Stimulated activated CD8-positive, alpha-beta memory T cell treated with anti-CD3 and anti-CD28 coated beads, Interleukin-12 subunit alpha, Interleukin-12 subunit beta, amount 100 ng/mL, for 1 hour (primary cell): ENCODE data around the gene CHML.

Experiments
- DNase-seq: peaks from one replicate; pipeline ENCODE4 v3.0.0-alpha.2; 2020; ENCODE audit warnings: low read depth

Gene CHML

GRCh38 chr1:241645199-241645598 lies 5.0 kb upstream of the CHML start:
- DNase-seq = no peak

DNA sequence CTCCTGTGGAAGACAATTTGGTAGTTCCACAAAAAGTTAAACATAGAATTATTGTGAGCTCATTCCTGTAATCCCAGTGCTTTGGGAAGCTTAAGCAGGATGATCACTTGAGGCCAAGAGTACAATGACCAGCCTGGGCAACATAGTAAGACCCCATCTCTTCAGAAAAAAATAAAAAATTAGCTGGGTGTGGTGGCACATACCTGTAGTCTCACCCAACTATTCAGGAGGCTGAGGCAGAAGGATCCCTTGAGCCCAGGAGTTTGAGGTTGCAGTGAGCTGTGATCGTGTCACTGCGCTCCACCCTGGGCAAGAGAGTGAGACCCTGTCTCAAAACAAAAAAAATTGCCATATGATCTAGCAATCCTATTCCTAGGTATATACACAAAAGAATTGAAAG lies 4.1 kb upstream of the CHML start:
- no peak for DNase-seq

- DNase-seq = no peak
Measured at GRCh38 chr1:241642593-241642944, 2.4 kb upstream of the CHML start.

DNA sequence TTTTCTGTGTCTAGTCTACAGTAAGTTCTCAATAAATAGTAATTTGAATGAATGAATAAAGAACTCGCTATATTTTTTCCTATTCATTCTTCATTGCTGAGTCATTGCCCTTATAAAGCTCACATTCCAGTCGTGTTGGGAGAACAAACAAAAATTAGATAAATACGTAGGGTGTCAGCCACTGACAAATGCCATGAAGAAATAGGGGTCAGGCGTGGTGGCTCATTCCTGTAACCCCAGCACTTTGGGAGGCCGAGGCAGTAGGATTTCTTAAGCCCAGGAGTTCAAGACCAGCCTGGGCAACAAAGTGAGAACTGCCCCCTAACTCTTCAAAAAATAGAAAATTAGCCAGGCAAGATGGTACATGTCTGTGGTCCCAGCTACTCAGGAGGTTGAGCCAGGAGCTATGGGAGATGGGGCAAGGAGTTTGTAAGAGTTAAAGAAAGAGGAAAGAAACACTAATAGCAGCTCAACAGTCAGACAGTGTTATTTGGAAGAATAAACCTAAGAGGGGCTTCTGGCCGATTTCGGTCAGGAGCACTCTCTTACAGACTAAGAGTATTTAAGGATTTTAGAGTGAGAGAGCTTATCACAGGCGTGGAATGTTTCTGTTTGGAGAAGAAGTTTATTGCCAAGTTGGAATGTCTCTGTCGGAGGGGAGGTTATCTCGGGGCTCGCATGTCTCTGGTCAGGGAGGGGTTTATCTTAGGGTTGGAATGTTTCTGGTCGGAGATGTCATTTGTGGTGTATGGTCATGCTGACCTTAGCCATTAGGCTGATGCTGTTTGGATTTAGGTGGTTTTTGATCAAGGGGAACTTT lies 1.8 kb upstream of the CHML start:
- no peak for DNase-seq

GRCh38 chr1:241640867-241641622 lies 876 bp upstream of the CHML start:
- DNase-seq = no peak

DNA sequence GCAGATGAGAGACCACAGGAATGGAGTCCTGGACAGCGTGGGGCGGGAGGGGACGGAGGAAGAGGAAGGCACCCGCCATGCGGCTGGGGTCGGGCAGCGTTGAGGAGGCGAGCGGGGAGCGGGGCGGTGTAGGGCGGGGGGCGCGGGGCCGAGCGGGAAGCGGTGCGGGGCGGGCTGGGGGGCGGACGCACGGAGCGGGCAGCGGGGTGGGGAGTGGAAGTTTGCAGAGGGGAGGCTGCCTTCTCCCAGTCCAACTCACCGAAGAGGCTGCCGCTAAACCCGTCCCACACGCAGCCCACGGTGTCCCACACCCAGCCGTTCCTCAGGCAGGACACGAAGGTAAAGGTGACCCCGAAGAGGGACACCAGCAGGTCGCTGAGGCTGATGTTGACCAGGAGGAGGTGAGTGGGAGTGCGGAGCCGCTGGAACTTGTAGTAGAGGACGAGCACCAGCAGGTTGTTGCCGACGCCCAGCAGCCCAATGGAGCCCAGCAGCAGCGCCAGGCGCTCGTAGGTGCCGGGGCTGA lies 483 bp downstream of the CHML start:
- DNase-seq = no peak

- no peak for DNase-seq
Measured at GRCh38 chr1:241638909-241639622, 1.1 kb downstream of the CHML start.

DNA sequence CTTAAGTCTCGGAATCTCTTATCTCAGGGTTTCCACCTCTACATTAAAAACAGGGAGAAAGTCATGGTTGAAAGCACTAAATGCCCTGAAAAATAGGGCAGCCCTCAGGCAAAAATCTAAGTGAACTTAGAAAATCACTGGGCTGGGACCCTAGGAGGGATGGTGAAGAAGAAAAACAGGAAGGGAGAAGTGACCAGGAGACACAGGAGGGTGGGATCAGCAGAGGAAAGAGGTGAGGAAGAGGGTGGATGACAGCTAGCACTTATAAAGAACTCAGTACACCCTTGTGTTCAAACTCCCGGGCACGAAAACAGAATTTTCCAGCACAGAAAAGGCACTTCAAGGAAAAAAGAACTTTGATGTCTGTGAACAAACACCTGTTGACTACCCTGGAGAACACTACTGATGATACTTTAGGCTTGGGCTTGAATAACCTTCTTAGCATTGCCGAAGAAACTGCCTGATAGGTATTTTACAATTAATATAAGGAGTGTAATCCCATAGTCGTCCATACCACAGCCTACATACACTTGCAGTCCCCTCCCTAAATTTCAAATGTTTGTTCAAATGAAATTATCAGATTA lies 2.0 kb downstream of the CHML start:
- no peak for DNase-seq

- DNase-seq = no peak
Measured at GRCh38 chr1:241637604-241638003, 2.6 kb downstream of the CHML start.

DNA sequence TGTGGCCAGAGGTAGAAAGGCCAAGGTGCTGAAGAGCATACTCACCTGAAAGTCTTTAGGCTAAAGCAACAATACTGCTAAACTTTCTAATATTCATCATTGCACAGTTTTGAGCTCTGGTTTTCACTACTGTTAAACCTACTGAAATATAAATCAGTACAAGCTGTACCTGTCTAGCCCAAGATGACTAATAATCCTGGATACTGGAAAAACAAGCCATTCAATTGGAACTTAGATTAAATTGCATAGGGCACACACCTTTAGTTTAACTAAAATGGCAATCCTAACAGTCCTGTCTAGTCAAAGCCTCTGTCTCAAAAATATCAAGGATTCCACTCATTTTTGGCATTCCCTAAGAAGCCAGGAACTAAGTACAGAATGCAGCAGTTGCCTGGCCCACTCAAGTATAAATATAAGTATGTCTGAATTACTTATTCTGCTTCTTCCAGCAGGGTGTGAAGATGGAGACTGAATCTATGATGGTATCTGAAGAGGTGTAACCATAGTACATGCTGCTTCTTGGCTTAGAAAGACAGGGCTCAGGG lies 3.1 kb downstream of the CHML start:
- DNase-seq = no peak

GRCh38 chr1:241636291-241636690 lies 3.9 kb downstream of the CHML start:
- DNase-seq = no peak

GRCh38 chr1:241635556-241636152 lies 4.5 kb downstream of the CHML start:
- DNase-seq = no peak

- DNase-seq = no peak
Measured at GRCh38 chr1:241632987-241633386, 7.2 kb downstream of the CHML start.

DNA sequence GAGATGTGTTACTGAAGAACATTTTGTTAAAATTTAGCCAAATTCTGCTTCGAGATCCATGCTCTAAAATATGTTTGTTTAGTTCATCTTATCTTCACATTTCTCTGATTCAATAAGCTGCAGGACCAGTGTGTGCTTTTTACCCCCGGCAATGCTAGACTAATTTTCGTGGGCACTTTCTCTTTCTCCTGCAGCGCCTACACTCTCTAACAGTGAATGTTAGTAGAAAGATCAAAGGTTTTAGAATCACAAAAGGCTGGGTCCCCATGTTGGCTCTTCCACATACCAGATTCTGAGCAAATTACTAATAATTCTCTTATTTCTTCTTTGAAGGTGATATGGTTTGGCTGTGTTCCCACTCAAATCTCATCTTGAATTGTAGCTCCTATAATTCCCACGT lies 8.5 kb downstream of the CHML start:
- no peak for DNase-seq

- no peak for DNase-seq
Measured at GRCh38 chr1:241630899-241631298, 9.3 kb downstream of the CHML start.

GRCh38 chr1:241630476-241630875 lies 9.7 kb downstream of the CHML start:
- no peak for DNase-seq

DNA sequence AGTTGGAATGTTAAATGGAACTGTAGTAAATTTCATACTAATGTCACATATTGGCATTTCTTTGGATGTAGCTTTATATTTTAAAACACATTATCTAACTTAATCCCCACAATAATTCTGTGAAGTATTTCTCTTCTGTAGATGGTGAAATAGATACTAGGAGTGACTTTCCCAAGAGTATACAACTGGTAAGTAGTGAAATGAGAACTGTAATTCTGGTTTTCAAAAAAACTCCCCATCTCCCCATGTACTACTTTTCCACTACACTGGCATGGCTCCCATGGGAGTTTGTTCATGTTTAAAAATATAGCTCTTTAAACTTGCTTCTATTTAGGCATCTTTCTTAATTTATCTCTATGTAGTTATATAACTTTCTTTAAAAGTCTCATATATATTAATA lies 10.2 kb downstream of the CHML start:
- DNase-seq = no peak

DNA sequence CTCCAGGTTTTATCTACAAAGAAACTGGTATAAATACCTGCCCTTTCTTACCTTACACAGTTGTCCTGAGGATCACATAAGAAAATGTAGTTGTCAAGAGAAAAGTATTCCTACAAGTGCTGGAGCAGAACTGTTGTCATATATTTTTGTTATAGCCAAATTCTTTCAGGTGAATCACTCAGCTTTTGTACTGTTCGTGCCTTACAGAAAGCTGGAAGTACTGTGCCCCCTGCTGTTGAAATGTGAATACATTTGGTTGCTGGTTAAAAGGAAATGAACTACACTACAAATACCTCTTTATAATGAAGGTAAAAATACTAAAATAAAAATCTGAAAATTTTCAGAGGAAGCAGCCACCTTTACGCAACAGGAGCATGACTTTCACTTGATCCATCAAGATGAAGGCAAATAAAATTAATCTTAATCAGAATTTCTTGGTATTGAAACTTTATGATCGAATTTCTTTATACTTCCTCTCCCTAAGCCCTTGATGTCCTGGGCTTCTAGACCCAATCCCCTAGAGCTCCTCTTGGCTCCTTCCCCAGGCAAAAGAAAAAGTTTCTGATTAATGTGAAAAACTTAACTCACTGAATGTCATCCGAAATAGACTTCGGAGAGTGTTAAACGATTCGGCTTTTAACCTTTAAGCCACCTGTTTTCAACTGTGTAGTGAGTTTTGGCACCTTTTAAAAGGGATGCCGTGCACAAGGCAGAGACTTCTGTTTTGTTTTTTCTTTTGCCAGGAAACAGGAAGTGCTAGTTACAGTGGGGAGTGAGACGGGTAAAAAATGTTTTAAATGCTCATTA lies 12.5 kb downstream of the CHML start:
- no peak for DNase-seq

- DNase-seq = no peak
Measured at GRCh38 chr1:241624935-241625334, 15.2 kb downstream of the CHML start.

DNA sequence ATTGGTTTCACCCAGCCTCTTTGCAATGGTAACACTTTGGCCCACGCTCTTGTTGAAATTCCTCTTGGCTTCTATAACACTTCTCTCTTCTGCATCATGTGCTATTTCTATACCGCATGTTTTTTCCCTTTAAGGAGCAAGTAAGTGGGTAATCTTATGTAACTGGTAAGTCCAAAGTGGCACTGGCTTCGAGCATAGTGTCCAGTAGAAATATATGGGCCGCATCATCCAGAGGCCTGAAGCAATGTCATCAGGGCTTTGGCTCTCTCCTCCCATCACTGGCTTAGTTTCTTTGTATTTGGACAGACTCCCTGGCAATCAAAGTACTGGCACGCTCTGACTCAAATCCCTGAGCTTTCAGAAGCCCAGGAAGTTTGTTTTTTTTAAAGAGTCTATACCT lies 17.5 kb downstream of the CHML start:
- no peak for DNase-seq

GRCh38 chr1:241617426-241617825 lies 22.7 kb downstream of the CHML start:
- DNase-seq = no peak
